ENCODE results near the gene KMT2C.

GRCh38 chr7:152148706-152149105 lies 287.1 kb downstream of the KMT2C start:
- no peak for TF ChIP-seq POLR2A (IDR thresholded peaks at IDR 0.05)
- TF ChIP-seq CTCF (IDR thresholded peaks at IDR 0.05), result no peak
